ENCODE data around the gene JHY. TPM values are rescaled to one million over a fixed set of nuclear protein-coding genes. Genes with fewer than 3 reads are reported as not detected.

The JHY gene
- total RNA-seq, 2 donors from 2014 or later, result 2.1 to 4.8 TPM

DNA sequence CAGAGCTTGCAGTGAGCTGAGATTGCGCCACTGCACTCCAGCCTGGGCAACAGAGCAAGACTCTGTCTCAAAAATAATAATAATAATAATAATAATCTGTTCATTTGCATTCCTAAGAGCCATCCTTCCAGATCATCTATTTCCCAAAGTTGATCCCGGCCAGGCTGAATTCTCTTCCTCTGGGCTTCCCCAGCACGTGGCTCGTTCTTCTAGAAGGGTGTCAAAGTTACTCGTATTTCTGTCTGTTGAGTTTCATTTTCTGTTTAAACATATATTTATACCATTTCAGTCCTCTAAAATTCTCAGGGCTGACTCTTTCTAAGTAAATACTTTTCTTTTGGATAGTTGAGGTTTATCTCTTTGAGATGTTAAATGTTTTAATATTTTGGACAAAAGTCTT, 4.8 kb upstream of the JHY start:
- Mint-ChIP-seq H3K4me3 (no peak overlapping the region), H3K9me3 (no peaks in the 10 kb centered on the region), H3K4me1 (peaks cover 7% of the 10 kb centered on the region)

DNA sequence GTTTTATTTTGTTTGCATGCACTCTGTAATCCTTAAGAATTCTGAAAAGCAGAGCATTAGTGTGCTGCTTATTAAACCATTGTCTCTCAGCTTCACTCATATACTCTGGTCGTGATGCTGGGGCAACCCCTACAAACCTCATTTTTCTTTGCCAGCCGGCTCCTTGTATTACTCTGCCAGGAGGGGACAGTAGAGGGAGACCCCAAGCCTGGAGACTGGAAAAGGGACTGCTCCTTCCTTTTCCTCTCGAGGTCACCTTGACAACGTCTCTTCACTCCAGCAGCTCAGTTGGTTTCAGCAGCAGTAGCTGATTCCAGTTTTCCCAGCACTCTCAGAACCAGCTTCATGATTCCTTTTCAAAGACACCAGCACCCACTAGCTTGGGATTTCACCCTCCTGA, 2.8 kb upstream of the JHY start:
- H3K27me3 Mint-ChIP-seq (ENCODE audit: insufficient read depth), result peaks cover 22% of the 10 kb centered on the region
- Histone ChIP-seq H3K9ac (ENCODE audit: extremely low read depth, low read length, poor library complexity, severe bottlenecking) (no peak overlapping the region), H3K27ac (ENCODE audit: low read depth, low read length) (no peak overlapping the region), H3K27me3 (ENCODE audit: control insufficient read depth, insufficient read depth, low read length, poor library complexity, severe bottlenecking) (peaks cover 21% of the 10 kb centered on the region), H3K36me3 (ENCODE audit: control insufficient read depth, insufficient read depth, low read length) (no peaks in the 10 kb centered on the region), H3K4me1 (ENCODE audit: control insufficient read depth, insufficient read depth, low read length) (peaks cover 5% of the 10 kb centered on the region), H3K9me3 (ENCODE audit: control insufficient read depth, low read length) (no peaks in the 10 kb centered on the region), H3K4me3 (ENCODE audit: low read length) (no peak overlapping the region)
- TF ChIP-seq, protein P1, sequence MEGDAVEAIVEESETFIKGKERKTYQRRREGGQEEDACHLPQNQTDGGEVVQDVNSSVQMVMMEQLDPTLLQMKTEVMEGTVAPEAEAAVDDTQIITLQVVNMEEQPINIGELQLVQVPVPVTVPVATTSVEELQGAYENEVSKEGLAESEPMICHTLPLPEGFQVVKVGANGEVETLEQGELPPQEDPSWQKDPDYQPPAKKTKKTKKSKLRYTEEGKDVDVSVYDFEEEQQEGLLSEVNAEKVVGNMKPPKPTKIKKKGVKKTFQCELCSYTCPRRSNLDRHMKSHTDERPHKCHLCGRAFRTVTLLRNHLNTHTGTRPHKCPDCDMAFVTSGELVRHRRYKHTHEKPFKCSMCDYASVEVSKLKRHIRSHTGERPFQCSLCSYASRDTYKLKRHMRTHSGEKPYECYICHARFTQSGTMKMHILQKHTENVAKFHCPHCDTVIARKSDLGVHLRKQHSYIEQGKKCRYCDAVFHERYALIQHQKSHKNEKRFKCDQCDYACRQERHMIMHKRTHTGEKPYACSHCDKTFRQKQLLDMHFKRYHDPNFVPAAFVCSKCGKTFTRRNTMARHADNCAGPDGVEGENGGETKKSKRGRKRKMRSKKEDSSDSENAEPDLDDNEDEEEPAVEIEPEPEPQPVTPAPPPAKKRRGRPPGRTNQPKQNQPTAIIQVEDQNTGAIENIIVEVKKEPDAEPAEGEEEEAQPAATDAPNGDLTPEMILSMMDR (conservative IDR thresholded peaks at IDR 0.05), result peak; percentile 62
- 0 to 46% methylated on average over 1 to 4 of the region's 4 CpGs for WGBS, 2 experiments (ENCODE audit: insufficient coverage in 1 of 2, insufficient read length in 1 of 2)
- no peak overlapping the region for H3K4me3 Mint-ChIP-seq
- peak; percentile 67 for DNase-seq
- peaks cover 13% of the 10 kb centered on the region for H3K4me1 Mint-ChIP-seq
- H3K27ac Mint-ChIP-seq, result no peak overlapping the region
- H3K36me3 Mint-ChIP-seq (ENCODE audit: low read depth), result no peaks in the 10 kb centered on the region
- no peaks in the 10 kb centered on the region for H3K9me3 Mint-ChIP-seq

More for the DNA sequence above, 4.8 kb upstream of the JHY start:
- no peaks in the 10 kb centered on the region for H3K4me1 ChIP-seq (ENCODE audit: control insufficient read depth, insufficient read depth, low read length)
- no peak overlapping the region for H3K9ac ChIP-seq (ENCODE audit: extremely low read depth, low read length, poor library complexity, severe bottlenecking)
- H3K27ac Mint-ChIP-seq, result no peak overlapping the region
- no peak overlapping the region for H3K4me3 ChIP-seq (ENCODE audit: low read length)
- no peaks in the 10 kb centered on the region for H3K9me3 ChIP-seq (ENCODE audit: control insufficient read depth, low read length)
- H3K27me3 Mint-ChIP-seq (ENCODE audit: insufficient read depth), result peaks cover 22% of the 10 kb centered on the region
- TF ChIP-seq, protein P1 (conservative IDR thresholded peaks at IDR 0.05), result no peak
- H3K36me3 ChIP-seq (ENCODE audit: control insufficient read depth, insufficient read depth, low read length), result no peaks in the 10 kb centered on the region
- no peak overlapping the region for H3K27ac ChIP-seq (ENCODE audit: low read depth, low read length)
- H3K36me3 Mint-ChIP-seq (ENCODE audit: low read depth), result no peaks in the 10 kb centered on the region
- H3K27me3 ChIP-seq (ENCODE audit: control insufficient read depth, insufficient read depth, low read length, poor library complexity, severe bottlenecking), result peaks cover 21% of the 10 kb centered on the region
- 75% methylated on average over 4 of the region's 5 CpGs; no CpG with 5 or more reads in 1 of the 2 experiments for WGBS, 2 experiments (ENCODE audit: insufficient coverage in 1 of 2, insufficient read length in 1 of 2)
- DNase-seq, result no peak

DNA sequence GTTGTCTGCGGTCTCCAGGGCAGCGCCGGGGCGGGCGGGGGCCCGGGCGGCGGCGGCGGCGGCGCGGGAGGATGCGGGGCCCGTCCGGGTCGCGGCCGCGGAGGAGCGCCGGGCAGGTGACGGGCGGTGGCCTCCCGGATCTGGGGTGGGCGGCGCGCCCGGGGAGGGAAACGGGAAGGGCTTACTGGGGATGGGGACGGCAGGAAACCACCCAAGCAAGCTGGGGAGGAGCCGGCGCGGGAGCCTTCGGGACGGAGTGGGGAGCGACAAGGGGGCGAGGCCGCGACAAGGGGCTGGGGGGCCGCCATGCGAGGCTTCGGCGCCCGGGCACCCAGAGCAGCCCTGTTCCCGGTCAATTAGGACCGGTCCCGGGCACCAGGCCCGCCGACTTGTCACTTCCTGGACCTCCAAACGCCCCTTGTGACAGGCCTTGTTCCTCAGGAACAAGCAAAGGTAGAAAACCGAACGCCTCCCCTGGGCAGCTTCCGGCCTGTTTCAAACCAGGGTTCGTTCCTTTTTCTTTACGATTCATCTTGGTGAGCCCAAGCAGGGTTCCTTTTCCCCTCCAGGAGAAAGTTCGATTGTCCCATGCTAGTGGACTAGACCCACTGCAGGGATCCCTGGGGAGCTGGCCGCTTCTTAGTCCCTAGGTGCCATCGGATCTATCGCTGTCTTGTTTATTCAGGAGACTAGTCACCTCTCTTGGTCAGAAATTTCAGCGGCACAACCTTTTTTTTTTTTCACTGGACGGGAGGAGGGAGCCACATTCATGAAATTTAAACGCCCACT, 492 bp downstream of the JHY start:
- Mint-ChIP-seq H3K27ac (peak overlapping the region; percentile 78), H3K9me3 (no peaks in the 10 kb centered on the region), H3K36me3 (ENCODE audit: low read depth) (peaks cover 2% of the 10 kb centered on the region), H3K4me3 (peak overlapping the region; percentile 70), H3K4me1 (peaks cover 16% of the 10 kb centered on the region), H3K27me3 (ENCODE audit: insufficient read depth) (peaks cover 22% of the 10 kb centered on the region)
- Histone ChIP-seq H3K27ac (ENCODE audit: low read depth, low read length) (no peak overlapping the region), H3K4me3 (ENCODE audit: low read length) (peak overlapping the region; percentile 81), H3K9ac (ENCODE audit: extremely low read depth, low read length, poor library complexity, severe bottlenecking) (peak overlapping the region; percentile 56), H3K4me1 (ENCODE audit: control insufficient read depth, insufficient read depth, low read length) (peaks cover 5% of the 10 kb centered on the region), H3K36me3 (ENCODE audit: control insufficient read depth, insufficient read depth, low read length) (no peaks in the 10 kb centered on the region), H3K27me3 (ENCODE audit: control insufficient read depth, insufficient read depth, low read length, poor library complexity, severe bottlenecking) (peaks cover 21% of the 10 kb centered on the region), H3K9me3 (ENCODE audit: control insufficient read depth, low read length) (no peaks in the 10 kb centered on the region)
- DNase-seq, result peak; percentile 90
- TF ChIP-seq, protein P1 (conservative IDR thresholded peaks at IDR 0.05), result peak; percentile 12
- 0 to 3% methylated on average over 27 to 63 of the region's 63 CpGs for WGBS, 2 experiments (ENCODE audit: insufficient coverage in 1 of 2, insufficient read length in 1 of 2)

Measured in endodermal cell (in vitro differentiated cells).